Measurements from ENCODE around the gene OVCH1. TPM values are rescaled to one million over a fixed set of nuclear protein-coding genes. Genes with fewer than 3 reads are reported as not detected.

Gene OVCH1, protein sequence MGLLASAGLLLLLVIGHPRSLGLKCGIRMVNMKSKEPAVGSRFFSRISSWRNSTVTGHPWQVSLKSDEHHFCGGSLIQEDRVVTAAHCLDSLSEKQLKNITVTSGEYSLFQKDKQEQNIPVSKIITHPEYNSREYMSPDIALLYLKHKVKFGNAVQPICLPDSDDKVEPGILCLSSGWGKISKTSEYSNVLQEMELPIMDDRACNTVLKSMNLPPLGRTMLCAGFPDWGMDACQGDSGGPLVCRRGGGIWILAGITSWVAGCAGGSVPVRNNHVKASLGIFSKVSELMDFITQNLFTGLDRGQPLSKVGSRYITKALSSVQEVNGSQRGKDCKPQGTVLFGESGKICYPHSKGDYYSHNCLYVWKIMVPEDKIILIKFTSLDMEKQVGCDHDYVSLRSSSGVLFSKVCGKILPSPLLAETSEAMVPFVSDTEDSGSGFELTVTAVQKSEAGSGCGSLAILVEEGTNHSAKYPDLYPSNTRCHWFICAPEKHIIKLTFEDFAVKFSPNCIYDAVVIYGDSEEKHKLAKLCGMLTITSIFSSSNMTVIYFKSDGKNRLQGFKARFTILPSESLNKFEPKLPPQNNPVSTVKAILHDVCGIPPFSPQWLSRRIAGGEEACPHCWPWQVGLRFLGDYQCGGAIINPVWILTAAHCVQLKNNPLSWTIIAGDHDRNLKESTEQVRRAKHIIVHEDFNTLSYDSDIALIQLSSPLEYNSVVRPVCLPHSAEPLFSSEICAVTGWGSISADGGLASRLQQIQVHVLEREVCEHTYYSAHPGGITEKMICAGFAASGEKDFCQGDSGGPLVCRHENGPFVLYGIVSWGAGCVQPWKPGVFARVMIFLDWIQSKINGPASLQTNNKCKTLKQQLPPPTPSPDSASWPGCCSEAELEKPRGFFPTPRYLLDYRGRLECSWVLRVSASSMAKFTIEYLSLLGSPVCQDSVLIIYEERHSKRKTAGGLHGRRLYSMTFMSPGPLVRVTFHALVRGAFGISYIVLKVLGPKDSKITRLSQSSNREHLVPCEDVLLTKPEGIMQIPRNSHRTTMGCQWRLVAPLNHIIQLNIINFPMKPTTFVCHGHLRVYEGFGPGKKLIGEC
- not detected in 5 replicates for total RNA-seq (2022; extraction: Qiagen RNA extraction)

GRCh38 chr12:29497588-29497987 lies at the start of gene OVCH1:
TSS of gene OVCH1 (minus strand) at chr12:29497686. CDS start at chr12:29497686, 0 bp downstream.

GRCh38 chr12:29380536-29381523 lies 116.7 kb downstream of the OVCH1 start, which contains the start of gene ERGIC2:
TSS of gene ERGIC2 (minus strand) at chr12:29381172. CDS start at chr12:29371633, 9,539 bp downstream.

Other genes with a start within 250 kb of the OVCH1 start
- 66.7 to 80.0 TPM (median 74.3 TPM) in 5 replicates for gene ERGIC2, start 116.5 kb downstream of the OVCH1 start, total RNA-seq (2022; extraction: Qiagen RNA extraction)